K562 treated with DMSO at 1 percent for 12 hours (cell line): ENCODE measurements around the gene CIAPIN1. TPM values are rescaled to one million over a fixed set of nuclear protein-coding genes. Genes with fewer than 3 reads are reported as not detected.

Source experiments
- total RNA-seq: library from RNA; unstranded; fragments of 300-600 nt; gene quantifications from 2 replicates; pipeline ENCODE4 v1.2.3, GENCODE V29; 2022; ENCODE audit not compliant: insufficient read depth

Gene CIAPIN1
- total RNA-seq: 46.4 and 56.0 TPM in 2 replicates

GRCh38 chr16:57447186-57447962 lies at the start of gene CIAPIN1, which contains the start of gene COQ9:
TSS of gene CIAPIN1 (minus strand) at chr16:57447385. CDS start at chr16:57440928, 6,457 bp downstream.
TSS of gene COQ9 (plus strand) at chr16:57447479. CDS start at chr16:57447506, 27 bp downstream.

GRCh38 chr16:57485916-57486857 lies 39.0 kb upstream of the CIAPIN1 start, which contains the start of gene DOK4:
TSS of gene DOK4 (minus strand) at chr16:57486493. CDS start at chr16:57479507, 6,986 bp downstream.

GRCh38 chr16:57462209-57462977 lies 15.2 kb upstream of the CIAPIN1 start, which contains the start of gene POLR2C:
TSS of gene POLR2C (plus strand) at chr16:57462679. CDS start at chr16:57462725, 46 bp downstream.

GRCh38 chr16:57403965-57404817 lies 43.0 kb downstream of the CIAPIN1 start, which contains the start of gene CCL17:
TSS of gene CCL17 (plus strand) at chr16:57404767. CDS start at chr16:57413933, 9,166 bp downstream.

Other genes starting within 250 kb of the CIAPIN1 start
- gene ARL2BP, start 202.1 kb downstream of the CIAPIN1 start, total RNA-seq: 24.9 and 61.1 TPM in 2 replicates
- 1.5 and 1.8 TPM in 2 replicates for gene PLLP, start 162.7 kb downstream of the CIAPIN1 start, total RNA-seq
- not detected in 2 replicates for gene CCL22, start 88.6 kb downstream of the CIAPIN1 start, total RNA-seq
- gene CX3CL1, start 74.9 kb downstream of the CIAPIN1 start, total RNA-seq: not detected in 2 replicates
- gene CCL17, start 42.6 kb downstream of the CIAPIN1 start, total RNA-seq: not detected in 2 replicates
- gene COQ9, start 94 bp upstream of the CIAPIN1 start, total RNA-seq: 45.5 and 54.2 TPM in 2 replicates
- 64.5 and 127 TPM in 2 replicates for gene POLR2C, start 15.3 kb upstream of the CIAPIN1 start, total RNA-seq
- gene DOK4, start 39.1 kb upstream of the CIAPIN1 start, total RNA-seq: 7.6 and 18.3 TPM in 2 replicates
- gene CCDC102A, start 89.2 kb upstream of the CIAPIN1 start, total RNA-seq: 4.5 and 5.0 TPM in 2 replicates
- gene ADGRG5, start 95.3 kb upstream of the CIAPIN1 start, total RNA-seq: 0.28 and 1.8 TPM in 2 replicates
- gene ADGRG1, start 181.2 kb upstream of the CIAPIN1 start, total RNA-seq: 0.22 and 0.57 TPM in 2 replicates
- gene ADGRG3, start 220.9 kb upstream of the CIAPIN1 start, total RNA-seq: 1.8 TPM in 1 of 2 replicates, not detected in the other
- 0.48 TPM in 1 of 2 replicates, not detected in the other for gene DRC7, start 247.4 kb upstream of the CIAPIN1 start, total RNA-seq